H1 (cell line): ENCODE measurements around the gene INPP5A. TPM values are rescaled to one million over a fixed set of nuclear protein-coding genes. Genes with fewer than 3 reads are reported as not detected.

Experiments
- CTCF ChIA-PET: fragments of 300-600 bp; sonication (Branson Sonifier 250); formaldehyde crosslinking; loops from one replicate; lab custom pipeline; 2021; ENCODE audit not compliant: partially characterized antibody; lab: Charles Lee
- POLR2A ChIA-PET: fragments of 300-600 bp; sonication (Branson Sonifier 250); formaldehyde crosslinking; loops from one replicate; lab custom pipeline; 2021; ENCODE audit warnings: inconsistent platforms; ENCODE audit not compliant: partially characterized antibody; lab: Charles Lee
- DNase-seq, 2 experiments: peaks; one replicate each; pipeline versions ENCODE4 v3.0.0 to v3.0.0-alpha.2; 2010 to 2022; ENCODE audit warnings: low spot score in 2 of 2, low read depth in 1 of 2, mixed read lengths in 1 of 2
- FAIRE-seq: peaks from 2 replicates; lab custom pipeline; 2011; peaks lifted over from hg19 to GRCh38; lab: Jason Lieb, UNC
- H2AFZ ChIP-seq: 2 replicates; pipeline ENCODE4 v1.8.1; 2012; ENCODE audit warnings: low read length, inconsistent platforms
- H2AK5ac ChIP-seq: 2 replicates; pipeline ENCODE4 v1.6.1; 2013; ENCODE audit warnings: low read depth, low read length
- H2BK120ac ChIP-seq: replicated peaks from 2 replicates; pipeline ENCODE3; 2013; ENCODE audit warnings: low read depth, low read length, inconsistent platforms
- H2BK12ac ChIP-seq: 2 replicates; pipeline ENCODE4 v1.6.1; 2013; ENCODE audit warnings: low read depth, low read length
- H2BK15ac ChIP-seq: 2 replicates; pipeline ENCODE4 v1.6.1; 2013; ENCODE audit warnings: low read length
- H2BK20ac ChIP-seq: 2 replicates; pipeline ENCODE4 v1.6.1; 2013; ENCODE audit warnings: low read length
- H2BK5ac ChIP-seq: 2 replicates; pipeline ENCODE4 v1.6.1; 2013; ENCODE audit warnings: low read depth, low read length
- H3K14ac ChIP-seq: 2 replicates; pipeline ENCODE4 v1.6.1; 2013; ENCODE audit warnings: inconsistent platforms; ENCODE audit not compliant: insufficient read length
- H3K18ac ChIP-seq: 2 replicates; pipeline ENCODE4 v1.6.1; 2013; ENCODE audit warnings: low read length; ENCODE audit errors: extremely low read depth
- H3K23ac ChIP-seq: 2 replicates; pipeline ENCODE4 v1.6.1; 2013; ENCODE audit warnings: inconsistent platforms; ENCODE audit not compliant: insufficient read length
- H3K23me2 ChIP-seq: 2 replicates; pipeline ENCODE4 v1.6.1; 2013; ENCODE audit warnings: low read depth, low read length
- H3K27ac ChIP-seq: 2 replicates; pipeline ENCODE4 v1.6.1; 2011; ENCODE audit warnings: low read depth, low read length, inconsistent platforms
- H3K27me3 ChIP-seq, 4 experiments: replicated peaks in 1 of 4; 1 replicate in 1 of 4; 2 replicates in 3 of 4; pipeline versions ENCODE4 v1.6.1 to v1.8.1; 2011 to 2013; ENCODE audit warnings: low read length in 3 of 4, mild to moderate bottlenecking in 3 of 4, inconsistent platforms in 2 of 4, mixed read lengths in 2 of 4, moderate library complexity in 1 of 4; ENCODE audit not compliant: control insufficient read depth in 3 of 4, insufficient read depth in 3 of 4; ENCODE audit errors: extremely low read depth in 1 of 4
- H3K36me3 ChIP-seq, 4 experiments: 2 replicates each; pipeline versions ENCODE4 v1.6.1 to v1.8.1; 2011 to 2013; ENCODE audit warnings: mild to moderate bottlenecking in 4 of 4, low read length in 3 of 4, moderate library complexity in 2 of 4, control low read depth in 1 of 4, inconsistent platforms in 1 of 4; ENCODE audit not compliant: insufficient read depth in 4 of 4, control insufficient read depth in 2 of 4
- H3K4ac ChIP-seq: replicated peaks from 2 replicates; pipeline ENCODE3; 2013; ENCODE audit warnings: low read length, low read depth, mixed read lengths, inconsistent platforms; ENCODE audit not compliant: insufficient read length
- H3K4me1 ChIP-seq, 4 experiments: replicated peaks in 1 of 4; 1 replicate in 1 of 4; 2 replicates in 3 of 4; pipeline versions ENCODE4 v1.6.1 to v1.8.1; 2011 to 2013; ENCODE audit warnings: low read length in 3 of 4, inconsistent platforms in 2 of 4, mixed read lengths in 1 of 4; ENCODE audit not compliant: insufficient read depth in 4 of 4, control insufficient read depth in 3 of 4
- H3K4me2 ChIP-seq, 2 experiments: 2 replicates each; pipeline versions ENCODE4 v1.6.1 to v1.8.1; 2011 to 2013; ENCODE audit warnings: low read depth in 2 of 2, low read length in 2 of 2, control low read depth in 1 of 2, inconsistent platforms in 1 of 2, mild to moderate bottlenecking in 1 of 2; ENCODE audit not compliant: insufficient read depth in 1 of 2
- H3K4me3 ChIP-seq, 4 experiments: fragments of 200-600, 300-600 bp in 1 of 4; sonication (generic), shearing (Covaris generic), sonication (Bioruptor Twin) in 1 of 4; 2 replicates each; pipeline versions ENCODE4 v1.5.1 to v1.8.1; 2011 to 2016; ENCODE audit warnings: low read length in 4 of 4, low read depth in 3 of 4, control low read depth in 2 of 4, inconsistent platforms in 2 of 4, mild to moderate bottlenecking in 2 of 4, mixed read lengths in 1 of 4, moderate library complexity in 1 of 4; ENCODE audit not compliant: insufficient read depth in 2 of 4; ENCODE audit errors: extremely low read depth in 1 of 4
- H3K56ac ChIP-seq: replicated peaks from 2 replicates; pipeline ENCODE3; 2013; ENCODE audit warnings: low read depth, mild to moderate bottlenecking, mixed read lengths, low read length, inconsistent platforms; ENCODE audit not compliant: insufficient read length
- H3K79me1 ChIP-seq: 2 replicates; pipeline ENCODE4 v1.6.1; 2013; ENCODE audit warnings: low read depth, low read length, control low read depth
- H3K79me2 ChIP-seq, 2 experiments: 2 replicates each; pipeline versions ENCODE4 v1.6.1 to v1.8.1; 2012 to 2013; ENCODE audit warnings: low read length in 2 of 2, mild to moderate bottlenecking in 2 of 2, inconsistent platforms in 1 of 2; ENCODE audit not compliant: insufficient read depth in 2 of 2, control insufficient read depth in 1 of 2
- H3K9ac ChIP-seq, 4 experiments: replicated peaks in 1 of 4; 1 replicate in 1 of 4; 2 replicates in 3 of 4; pipeline versions ENCODE4 v1.6.1 to v1.8.1; 2011 to 2013; ENCODE audit warnings: low read depth in 3 of 4, low read length in 3 of 4, control low read depth in 2 of 4, mild to moderate bottlenecking in 2 of 4, moderate library complexity in 2 of 4, inconsistent platforms in 1 of 4; ENCODE audit errors: extremely low read depth in 1 of 4
- H3K9me3 ChIP-seq, 2 experiments: 2 replicates each; pipeline versions ENCODE4 v1.6.1 to v1.8.1; 2012 to 2013; ENCODE audit warnings: mild to moderate bottlenecking in 2 of 2, moderate library complexity in 2 of 2, control low read depth in 1 of 2, inconsistent platforms in 1 of 2, low read depth in 1 of 2, low read length in 1 of 2, mixed read lengths in 1 of 2; ENCODE audit not compliant: insufficient read depth in 2 of 2
- H4K20me1 ChIP-seq, 2 experiments: replicated peaks in 1 of 2; 2 replicates each; pipeline versions ENCODE3 to v1.8.1; 2011 to 2013; ENCODE audit warnings: inconsistent platforms in 2 of 2, low read length in 2 of 2, mild to moderate bottlenecking in 1 of 2; ENCODE audit not compliant: insufficient read depth in 2 of 2, control insufficient read depth in 1 of 2
- H4K5ac ChIP-seq: 2 replicates; pipeline ENCODE4 v1.6.1; 2013; ENCODE audit warnings: low read length, low read depth, mixed read lengths, inconsistent platforms; ENCODE audit not compliant: insufficient read length
- H4K8ac ChIP-seq: 2 replicates; pipeline ENCODE4 v1.8.0; 2013; ENCODE audit warnings: mild to moderate bottlenecking, moderate library complexity, low read length, inconsistent platforms; ENCODE audit not compliant: insufficient read depth; ENCODE audit errors: extremely low read depth
- H4K91ac ChIP-seq: replicated peaks from 2 replicates; pipeline ENCODE3; 2013; ENCODE audit warnings: low read length, mixed read lengths, inconsistent platforms; ENCODE audit not compliant: insufficient read length
- ATF3 ChIP-seq: IDR thresholded peaks from 2 replicates; pipeline ENCODE4 v1.6.1; 2011; ENCODE audit warnings: low read depth, mild to moderate bottlenecking, low read length; ENCODE audit not compliant: insufficient read depth
- FOSL1 ChIP-seq: IDR thresholded peaks from 2 replicates; pipeline ENCODE4 v1.6.1; 2011; ENCODE audit warnings: mild to moderate bottlenecking, low read depth, low read length, moderate library complexity; ENCODE audit not compliant: insufficient read depth
- POLR2A ChIP-seq, 2 experiments: IDR thresholded peaks; 1 replicate in 1 of 2; 2 replicates in 1 of 2; pipeline ENCODE4 v1.6.1; 2011; ENCODE audit warnings: low read depth in 2 of 2, low read length in 2 of 2, mild to moderate bottlenecking in 2 of 2; ENCODE audit errors: control extremely low read depth in 1 of 2
- RFX5 ChIP-seq: IDR thresholded peaks from 2 replicates; pipeline ENCODE4 v1.6.1; 2011; ENCODE audit warnings: low read depth, low read length, improper control_type of control experiment, borderline replicate concordance
- SP2 ChIP-seq: IDR thresholded peaks from 2 replicates; pipeline ENCODE4 v1.6.1; 2012; ENCODE audit warnings: mild to moderate bottlenecking, low read length, inconsistent platforms
- ZNF274 ChIP-seq: IDR thresholded peaks from 2 replicates; pipeline ENCODE4 v1.7.0; 2012; ENCODE audit warnings: low read length, borderline replicate concordance; ENCODE audit errors: extremely low read depth
- WGBS, 2 experiments: shearing (Covaris generic) in 1 of 2; methylation state at CpG; one replicate each; pipeline versions ENCODE4 v1.1.6 to v1.1.7; 2013 to 2015; ENCODE audit warnings: low lambda C conversion rate in 2 of 2, mixed read lengths in 2 of 2, inconsistent platforms in 1 of 2, low coverage in 1 of 2, missing lambda C conversion rate in 1 of 2; ENCODE audit not compliant: insufficient replicate concordance in 2 of 2, insufficient coverage in 1 of 2, insufficient read length in 1 of 2; ENCODE audit errors: extremely low coverage in 1 of 2, missing lambda C conversion rate in 1 of 2; 5-methylcytosine and 5-hydroxymethylcytosine counted together
- polyA plus RNA-seq, 7 experiments: library from polyadenylated mRNA; depleted of rRNA in 3 of 7; stranded (reverse) in 5 of 7; unstranded in 2 of 7; fragments of >200 nt in 5 of 7; fragments of 200-250 nt in 2 of 7; gene quantifications; 1 replicate in 5 of 7; 2 replicates in 1 of 7; 4 replicates in 1 of 7; pipeline versions ENCODE4 v1.2.1 to v1.2.3, GENCODE V29; 2011 to 2013; ENCODE audit warnings: missing spikeins in 2 of 7, mixed read lengths in 2 of 7
- total RNA-seq: library from RNA; stranded (reverse); fragmentation: NEBNext Ultra II Directional; extraction: Animal tissue kit (Norgen Biotek cat#: 25700); gene quantifications from 2 replicates; pipeline ENCODE4 v1.2.1, GENCODE V29; 2021
- TF ChIP-seq, protein P1 (sequence below): IDR thresholded peaks from 2 replicates; pipeline ENCODE4 v1.6.1; 2011; ENCODE audit warnings: low read length, improper control_type of control experiment
- TF ChIP-seq, protein P2 (sequence below): IDR thresholded peaks from 2 replicates; pipeline ENCODE4 v1.6.1; 2012; ENCODE audit warnings: inconsistent platforms
- TF ChIP-seq, protein P3 (sequence below): IDR thresholded peaks from 2 replicates; pipeline ENCODE4 v1.6.1; 2012; ENCODE audit warnings: inconsistent platforms

The INPP5A gene
- total and polyA plus RNA-seq, 2 of the 8 experiments (the other 6 are each of a cell fraction or from before 2014, with no cell fraction given): 19.7 to 27.5 TPM

DNA sequence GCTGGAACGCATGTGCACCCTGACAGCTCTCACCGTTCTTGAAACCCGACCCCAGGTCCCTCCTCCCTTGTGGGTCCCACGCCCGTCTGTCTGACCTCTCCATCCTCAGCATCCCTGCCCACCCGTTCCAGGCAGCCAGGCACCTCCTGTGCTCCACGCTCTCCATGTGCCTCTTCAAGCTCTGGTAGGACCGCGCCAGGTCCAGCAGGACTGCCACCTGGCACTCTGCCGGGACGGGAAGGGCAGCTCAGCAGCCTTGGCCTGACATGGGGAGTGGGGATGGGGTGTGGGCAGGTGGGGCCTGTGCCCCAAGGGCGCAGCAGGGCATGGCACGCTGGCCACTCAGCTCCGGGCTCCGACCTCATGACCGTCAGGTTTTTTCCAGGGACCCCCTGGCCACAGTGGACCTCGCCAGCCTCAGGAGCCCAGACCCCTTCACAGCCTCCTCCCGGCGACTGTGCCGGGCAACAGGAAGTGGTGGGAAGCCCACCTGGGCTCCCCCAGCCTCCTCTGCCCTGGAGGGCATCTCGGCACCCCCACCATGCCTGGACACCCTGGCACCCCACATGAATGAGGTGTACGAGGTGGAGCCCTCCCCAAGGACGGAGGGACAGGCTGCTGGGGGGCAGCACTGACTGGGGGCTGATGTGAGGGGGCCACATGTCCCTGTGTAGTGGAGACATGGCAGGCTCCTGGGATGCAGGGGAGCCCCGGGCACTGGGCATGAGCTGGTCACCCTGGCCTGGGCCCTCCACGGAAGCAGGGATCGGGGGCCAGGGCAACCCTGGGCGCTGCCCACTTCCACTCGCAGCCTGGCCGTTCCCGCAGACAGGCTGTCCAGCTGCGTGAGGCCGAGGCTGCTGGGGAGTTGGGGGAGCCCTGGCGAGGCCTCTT, 273.5 kb downstream of the INPP5A start:
- Histone ChIP-seq H2AK5ac (no peak overlapping the region), H4K20me1 (no peaks in the 10 kb centered on the region), H3K9ac (no peak overlapping the region), H3K23me2 (no peaks in the 10 kb centered on the region), H3K9me3 (no peaks in the 10 kb centered on the region), H2BK5ac (no peak overlapping the region), H2BK120ac (no peak overlapping the region), H2BK12ac (no peak overlapping the region), H3K27me3 (no peaks in the 10 kb centered on the region), H3K56ac (no peak overlapping the region), H3K18ac (no peak overlapping the region), H3K79me2 (no peaks in the 10 kb centered on the region), H4K8ac (no peak overlapping the region), H3K27ac (no peak overlapping the region), H3K36me3 (no peaks in the 10 kb centered on the region), H2BK15ac (no peak overlapping the region), H4K5ac (no peak overlapping the region), H3K14ac (no peak overlapping the region), H4K91ac (peak overlapping the region; percentile 54), H3K23ac (no peak overlapping the region), H3K4me1 (peaks cover 0 to 3% (median 0%) of the 10 kb centered on the region in 4 experiments; a peak in 2 of 7 replicates), H2AFZ (no peak overlapping the region), H3K79me1 (no peaks in the 10 kb centered on the region), H3K4me3 (no peak overlapping the region), H3K4me2 (no peak overlapping the region), H2BK20ac (no peak overlapping the region), H3K4ac (no peak overlapping the region)
- CTCF ChIA-PET: interaction anchor here (1.0 to 2.9 kb wide), 2 partner anchors 8 to 153 kb away, joined by 3 to 5 read pairs; no protein-coding TSS in a partner anchor
- DNase-seq (no peak), FAIRE-seq (no peak)
- 80% methylated on average over 33 of the region's 33 CpGs; no CpG with 5 or more reads in 1 of the 2 experiments for WGBS, 2 experiments
- POLR2A ChIA-PET: no interaction called here
- TF ChIP-seq, protein P1, sequence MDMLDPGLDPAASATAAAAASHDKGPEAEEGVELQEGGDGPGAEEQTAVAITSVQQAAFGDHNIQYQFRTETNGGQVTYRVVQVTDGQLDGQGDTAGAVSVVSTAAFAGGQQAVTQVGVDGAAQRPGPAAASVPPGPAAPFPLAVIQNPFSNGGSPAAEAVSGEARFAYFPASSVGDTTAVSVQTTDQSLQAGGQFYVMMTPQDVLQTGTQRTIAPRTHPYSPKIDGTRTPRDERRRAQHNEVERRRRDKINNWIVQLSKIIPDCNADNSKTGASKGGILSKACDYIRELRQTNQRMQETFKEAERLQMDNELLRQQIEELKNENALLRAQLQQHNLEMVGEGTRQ: no peak
- TF ChIP-seq ZNF274: no peak
- TF ChIP-seq POLR2A (IDR thresholded peaks at IDR 0.05; ENCODE audit: control extremely low read depth in 1 of 2, low read depth in 2 of 2, low read length in 2 of 2): no peak
- no peak for TF ChIP-seq SP2
- no peak for TF ChIP-seq ATF3
- TF ChIP-seq, protein P2, sequence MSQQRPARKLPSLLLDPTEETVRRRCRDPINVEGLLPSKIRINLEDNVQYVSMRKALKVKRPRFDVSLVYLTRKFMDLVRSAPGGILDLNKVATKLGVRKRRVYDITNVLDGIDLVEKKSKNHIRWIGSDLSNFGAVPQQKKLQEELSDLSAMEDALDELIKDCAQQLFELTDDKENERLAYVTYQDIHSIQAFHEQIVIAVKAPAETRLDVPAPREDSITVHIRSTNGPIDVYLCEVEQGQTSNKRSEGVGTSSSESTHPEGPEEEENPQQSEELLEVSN: no peak
- TF ChIP-seq RFX5: no peak
- TF ChIP-seq, protein P3, sequence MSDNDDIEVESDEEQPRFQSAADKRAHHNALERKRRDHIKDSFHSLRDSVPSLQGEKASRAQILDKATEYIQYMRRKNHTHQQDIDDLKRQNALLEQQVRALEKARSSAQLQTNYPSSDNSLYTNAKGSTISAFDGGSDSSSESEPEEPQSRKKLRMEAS: no peak
- TF ChIP-seq FOSL1: no peak
